ENCODE measurements around the gene TTC21A.

The TTC21A gene

GRCh38 chr3:39115870-39116269 lies 8.4 kb downstream of the TTC21A start:
- Histone ChIP-seq H3K79me2 (ENCODE audit: insufficient read depth, low read length) (no peaks in the 10 kb centered on the region), H3K36me3 (ENCODE audit: low read length) (no peaks in the 10 kb centered on the region), H3K27ac (ENCODE audit: low read depth, low read length) (no peak overlapping the region), H3K9ac (ENCODE audit: low read length) (no peak overlapping the region), H3K4me3 (ENCODE audit: insufficient read depth, low read length, poor library complexity, severe bottlenecking) (no peak overlapping the region), H3K27me3 (ENCODE audit: low read length) (no peaks in the 10 kb centered on the region), H3K4me2 (ENCODE audit: low read depth, low read length, poor library complexity, severe bottlenecking) (no peak overlapping the region), H3K9me2 (replicated peaks; ENCODE audit: insufficient read depth, low read length) (no peaks in the 10 kb centered on the region), H3K9me3 (ENCODE audit: insufficient read depth, low read length) (no peaks in the 10 kb centered on the region), H4K20me1 (ENCODE audit: low read depth, low read length) (no peaks in the 10 kb centered on the region), H2AFZ (ENCODE audit: low read depth, low read length, severe bottlenecking) (no peak overlapping the region), H3F3A (ENCODE audit: insufficient read depth) (no peaks in the 10 kb centered on the region)
- TF ChIP-seq CTCF (IDR thresholded peaks at IDR 0.05; ENCODE audit: insufficient read depth, low read length, poor library complexity, severe bottlenecking) (no peak), EZH2phosphoT487 (conservative IDR thresholded peaks at IDR 0.05; ENCODE audit: low read length) (no peak)

GRCh38 chr3:39118079-39118478 lies 10.6 kb downstream of the TTC21A start:
- Histone ChIP-seq H3F3A (ENCODE audit: insufficient read depth) (no peaks in the 10 kb centered on the region), H3K4me3 (ENCODE audit: insufficient read depth, low read length, poor library complexity, severe bottlenecking) (no peak overlapping the region), H3K27ac (ENCODE audit: low read depth, low read length) (no peak overlapping the region), H3K9me3 (ENCODE audit: insufficient read depth, low read length) (no peaks in the 10 kb centered on the region), H3K9me2 (replicated peaks; ENCODE audit: insufficient read depth, low read length) (no peaks in the 10 kb centered on the region), H3K27me3 (ENCODE audit: low read length) (no peaks in the 10 kb centered on the region), H4K20me1 (ENCODE audit: low read depth, low read length) (no peaks in the 10 kb centered on the region), H3K9ac (ENCODE audit: low read length) (no peak overlapping the region), H3K36me3 (ENCODE audit: low read length) (no peaks in the 10 kb centered on the region), H3K4me2 (ENCODE audit: low read depth, low read length, poor library complexity, severe bottlenecking) (no peak overlapping the region), H2AFZ (ENCODE audit: low read depth, low read length, severe bottlenecking) (no peak overlapping the region), H3K79me2 (ENCODE audit: insufficient read depth, low read length) (no peaks in the 10 kb centered on the region)
- TF ChIP-seq EZH2phosphoT487 (conservative IDR thresholded peaks at IDR 0.05; ENCODE audit: low read length) (no peak), CTCF (IDR thresholded peaks at IDR 0.05; ENCODE audit: insufficient read depth, low read length, poor library complexity, severe bottlenecking) (no peak)

- Histone ChIP-seq H4K20me1 (ENCODE audit: low read depth, low read length) (no peaks in the 10 kb centered on the region), H3K9me2 (replicated peaks; ENCODE audit: insufficient read depth, low read length) (no peaks in the 10 kb centered on the region), H2AFZ (ENCODE audit: low read depth, low read length, severe bottlenecking) (no peak overlapping the region), H3K4me3 (ENCODE audit: insufficient read depth, low read length, poor library complexity, severe bottlenecking) (no peak overlapping the region), H3K79me2 (ENCODE audit: insufficient read depth, low read length) (no peaks in the 10 kb centered on the region), H3F3A (ENCODE audit: insufficient read depth) (no peaks in the 10 kb centered on the region), H3K36me3 (ENCODE audit: low read length) (no peaks in the 10 kb centered on the region), H3K9me3 (ENCODE audit: insufficient read depth, low read length) (no peaks in the 10 kb centered on the region), H3K9ac (ENCODE audit: low read length) (no peak overlapping the region), H3K27ac (ENCODE audit: low read depth, low read length) (no peak overlapping the region), H3K27me3 (ENCODE audit: low read length) (no peaks in the 10 kb centered on the region), H3K4me2 (ENCODE audit: low read depth, low read length, poor library complexity, severe bottlenecking) (no peak overlapping the region)
- TF ChIP-seq CTCF (IDR thresholded peaks at IDR 0.05; ENCODE audit: insufficient read depth, low read length, poor library complexity, severe bottlenecking) (no peak), EZH2phosphoT487 (conservative IDR thresholded peaks at IDR 0.05; ENCODE audit: low read length) (no peak)
Observed at GRCh38 chr3:39118931-39119660, 11.6 kb downstream of the TTC21A start.
